Effector CD4-positive, alpha-beta T cell (primary cell): ENCODE measurements around the gene ATPAF1.
A peak's percentile ranks its signal among the peaks of the same experiment; 100 is the strongest.
"Not testable (repeated sequence)": the region's sequence is repeated elsewhere in the genome, so short reads cannot be mapped to it uniquely, and the experiment has no call there.

Experiments used
- DNase-seq: peaks from one replicate; pipeline ENCODE4 v3.0.0-alpha.2; 2020
- total RNA-seq: gene quantifications from one replicate; lab custom pipeline; 2026; lab: John Stamatoyannopoulos, UW

Gene ATPAF1
- 13.7 reads per million, percentile 38 among the genes with 10 or more reads in this experiment for total RNA-seq

GRCh38 chr1:46667782-46668760, at the start of gene ATPAF1:
ATPAF1 (minus strand) TSS chr1:46668364; CDS start chr1:46668322, 42 bp downstream.
- DNase-seq: peak; percentile 25

- no peak for DNase-seq
These were observed 49.5 kb upstream of the ATPAF1 start for GRCh38 chr1:46717654-46718053.

- no peak for DNase-seq
These were observed 46.8 kb upstream of the ATPAF1 start for GRCh38 chr1:46714976-46715375.

GRCh38 chr1:46708121-46708520, 40.0 kb upstream of the ATPAF1 start:
- DNase-seq: no peak

GRCh38 chr1:46705408-46705807, 37.2 kb upstream of the ATPAF1 start:
- DNase-seq: no peak

- no peak for DNase-seq
These were observed 35.9 kb upstream of the ATPAF1 start for GRCh38 chr1:46703927-46704641.

GRCh38 chr1:46699666-46700065, 31.5 kb upstream of the ATPAF1 start:
- no peak for DNase-seq

GRCh38 chr1:46697053-46697452, 28.9 kb upstream of the ATPAF1 start:
- no peak for DNase-seq

GRCh38 chr1:46694676-46695075, 26.5 kb upstream of the ATPAF1 start:
- not testable (repeated sequence) for DNase-seq

- DNase-seq: no peak
These were observed 24.9 kb upstream of the ATPAF1 start for GRCh38 chr1:46692811-46693770.

GRCh38 chr1:46691997-46692790, 24.0 kb upstream of the ATPAF1 start:
- no peak for DNase-seq

- no peak for DNase-seq
These were observed 22.8 kb upstream of the ATPAF1 start for GRCh38 chr1:46690931-46691421.

- no peak for DNase-seq
These were observed 21.7 kb upstream of the ATPAF1 start for GRCh38 chr1:46689897-46690296.

GRCh38 chr1:46689356-46689755, 21.2 kb upstream of the ATPAF1 start:
- DNase-seq: no peak

- DNase-seq: no peak
These were observed 19.9 kb upstream of the ATPAF1 start for GRCh38 chr1:46687921-46688509.

- no peak for DNase-seq
These were observed 19.0 kb upstream of the ATPAF1 start for GRCh38 chr1:46687093-46687659.

- DNase-seq: no peak
These were observed 18.1 kb upstream of the ATPAF1 start for GRCh38 chr1:46686255-46686654.

GRCh38 chr1:46684670-46685069, 16.5 kb upstream of the ATPAF1 start:
- no peak for DNase-seq

- no peak for DNase-seq
These were observed 13.9 kb upstream of the ATPAF1 start for GRCh38 chr1:46682064-46682463.

GRCh38 chr1:46681333-46682034, 13.3 kb upstream of the ATPAF1 start:
- no peak for DNase-seq
